Heart left ventricle (tissue), 16 donors: ENCODE results near the gene WDR48. TPM values are rescaled to one million over a fixed set of nuclear protein-coding genes. Genes with fewer than 3 reads are reported as not detected.

Source experiments
- ATAC-seq, 4 donors: fragments of 200-7000 bp; cut with Tn5 transposase; one replicate each; pipeline ENCODE4 v1.9.1; 2020 to 2022; ENCODE audit warnings: moderate library complexity in 4 of 4, mild to moderate bottlenecking in 3 of 4, moderate number of reproducible peaks in 1 of 4
- DNase-seq, 5 donors: peaks; one replicate each; pipeline ENCODE4 v3.0.0-alpha.2; 2020
- H3K27ac ChIP-seq, 12 donors: fragments of 200-600 bp; sonication (generic) in 4 of 12; one replicate each; pipeline versions ENCODE4 v1.5.0 to v1.8.0; 2016 to 2022; ENCODE audit warnings: mild to moderate bottlenecking in 2 of 12
- H3K27me3 ChIP-seq, 9 donors: fragments of 200-600 bp; sonication (generic) in 2 of 9; one replicate each; pipeline versions ENCODE4 v1.5.1 to v1.8.0; 2016 to 2022; ENCODE audit warnings: mild to moderate bottlenecking in 3 of 9
- H3K36me3 ChIP-seq, 9 donors: fragments of 200-600 bp; sonication (generic) in 2 of 9; one replicate each; pipeline versions ENCODE4 v1.5.0 to v1.8.0; 2018 to 2022; ENCODE audit warnings: mild to moderate bottlenecking in 2 of 9
- H3K4me1 ChIP-seq, 12 donors: fragments of 200-600 bp; sonication (generic) in 4 of 12; one replicate each; pipeline versions ENCODE4 v1.5.0 to v1.8.0; 2016 to 2022; ENCODE audit warnings: mild to moderate bottlenecking in 3 of 12
- H3K4me3 ChIP-seq, 12 donors: fragments of 200-600 bp; sonication (generic) in 4 of 12; one replicate each; pipeline versions ENCODE4 v1.5.0 to v1.8.0; 2017 to 2022; ENCODE audit warnings: mild to moderate bottlenecking in 9 of 12, moderate library complexity in 4 of 12
- H3K9me3 ChIP-seq, 12 donors: fragments of 200-600 bp; sonication (generic) in 4 of 12; one replicate each; pipeline versions ENCODE4 v1.5.0 to v1.8.0; 2016 to 2022; ENCODE audit warnings: mild to moderate bottlenecking in 1 of 12
- CTCF ChIP-seq, 12 donors: fragments of 200-600 bp; sonication (generic) in 4 of 12; IDR thresholded peaks; one replicate each; pipeline versions ENCODE4 v1.5.0 to v1.8.0; 2018 to 2022; ENCODE audit warnings: antibody characterized with exemption in 12 of 12, mild to moderate bottlenecking in 5 of 12
- POLR2A ChIP-seq, 2 donors: fragments of 450-650 bp; IDR thresholded peaks; one replicate each; pipeline ENCODE4 v1.6.1; 2017; ENCODE audit warnings: antibody characterized with exemption in 2 of 2, mild to moderate bottlenecking in 2 of 2, moderate library complexity in 2 of 2
- WGBS, 4 donors: extraction: QIAGEN DNeasy Blood & Tissue Kit in 2 of 4; methylation state at CpG; one replicate each; pipeline versions ENCODE4 v1.1.5 to v1.1.7; 2013 to 2018; 5-methylcytosine and 5-hydroxymethylcytosine counted together
- intact Hi-C, 10 donors: fragments of 100-400 bp; cut with DNase I; formaldehyde crosslinking; loops; one replicate each; pipeline versions ENCODE4 v1.11.1 to v1.14.2; 2022
- polyA plus RNA-seq, 2 donors: library from polyadenylated mRNA; stranded (reverse); fragments of 200-250 nt; gene quantifications; one replicate each; pipeline ENCODE4 v1.2.3, GENCODE V29; 2013
- total RNA-seq, 9 donors: library from RNA; depleted of rRNA in 2 of 9; stranded (reverse); fragments of >200 nt in 2 of 9; fragmentation: NEBNext Ultra II Directional in 3 of 9; extraction: Animal tissue kit (Norgen Biotek cat#: 25700) in 3 of 9; gene quantifications; one replicate each; pipeline versions ENCODE4 v1.1.0 to v1.2.4, GENCODE V29; 2016 to 2023
- donor health status: ischemic (EF 13 %, LVEDD 7.1; RV severe dilation, severe dysfunction).
- donor health status: healthy with polysubstance abuse.
- donor health status: DM: no; HTN: yes; CAD: no.
- donor health status: DM: no; HTN: no; CAD: no.
- donor health status: ischemic (EF 25% LVEDD 6.9; RV normal size, moderate dysfunction).
- donor health status: ischemic (EF 25% LVEDD 5.7; RV mildly dilated, moderate dysfunction).
- donor health status: healthy.
- donor health status: DM: yes; HTN: yes; CAD: no.
- donor health status: ischemic (EF 35%, LVEDD 5.7; RV mildly dilated, moderate dysfunction).
- donor health status: nonischemic (EF 11% LVEDD 7.7; RV severe dilation, severe dysfunction).
- donor health status: DM: yes; HTN: yes; CAD: no.
- donor health status: PGD.
- donor health status: ischemic (EF 29% LVEDD 5.4; RV normal size, mild dysfunction).
- donor health status: nonischemic (EF 23%, LVEDD 6.1; RV moderate dilation, normal function).

Gene WDR48
- total and polyA plus RNA-seq, 11 donors, result 8.0 to 35.4 (median 22.5) TPM

- ATAC-seq, result no peak
- Histone ChIP-seq H3K4me1 (peaks cover 0 to 15% (median 6%) of the 10 kb centered on the region in 12 donors), H3K27me3 (no peaks in the 10 kb centered on the region), H3K27ac (no peak overlapping the region), H3K36me3 (peaks cover 0 to 13% (median 0%) of the 10 kb centered on the region in 9 donors), H3K4me3 (no peak overlapping the region), H3K9me3 (no peaks in the 10 kb centered on the region)
- 92 to 100% (median 93%) methylated on average over 2 of the region's 2 CpGs for WGBS, 4 donors
- TF ChIP-seq CTCF (IDR thresholded peaks at IDR 0.05) (no peak), POLR2A (IDR thresholded peaks at IDR 0.05) (no peak)
- no peak for DNase-seq
- intact Hi-C loops, result loop anchor here in 1 of 10 donors (10.0 kb wide), 1 partner anchor 272 kb away; the partner anchor contains the start of gene SLC25A38
These were observed 60.7 kb downstream of the WDR48 start for GRCh38 chr3:39112535-39112934.

DNA sequence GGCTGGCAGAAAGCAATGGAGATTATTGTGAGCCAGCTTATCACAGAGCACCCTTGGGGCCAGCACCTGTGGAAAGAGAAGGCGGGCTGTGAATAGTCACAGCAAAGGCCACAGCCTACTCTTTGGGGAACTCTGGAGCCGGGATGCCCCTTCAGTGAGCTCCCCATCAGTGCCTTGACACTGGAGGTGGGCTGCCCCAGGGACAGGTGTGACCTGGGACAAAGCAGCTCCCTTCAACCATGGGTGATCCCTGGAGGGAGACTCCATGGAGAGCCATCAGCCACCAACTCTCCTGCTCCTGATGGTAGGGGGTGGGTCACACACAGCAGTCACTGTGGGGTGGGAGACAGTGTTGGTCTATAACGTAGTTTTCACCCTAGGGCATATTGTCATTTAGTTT is 61.5 kb downstream of the WDR48 start:
- ATAC-seq (no peak), DNase-seq (no peak)
- TF ChIP-seq CTCF (IDR thresholded peaks at IDR 0.05), result no peak
- no peak for TF ChIP-seq POLR2A (IDR thresholded peaks at IDR 0.05)
- Histone ChIP-seq H3K27ac (no peak overlapping the region), H3K36me3 (peaks cover 0 to 20% (median 0%) of the 10 kb centered on the region in 9 donors), H3K9me3 (no peaks in the 10 kb centered on the region), H3K4me1 (peaks cover 0 to 8% (median 2%) of the 10 kb centered on the region in 12 donors), H3K4me3 (no peak overlapping the region), H3K27me3 (no peaks in the 10 kb centered on the region)
- 66 to 96% (median 89%) methylated on average over 3 of the region's 3 CpGs for WGBS, 4 donors
- intact Hi-C loops, result loop anchor here in 1 of 10 donors (10.0 kb wide), 1 partner anchor 272 kb away; the partner anchor contains the start of gene SLC25A38

GRCh38 chr3:39114456-39114855 is 62.6 kb downstream of the WDR48 start:
- ATAC-seq (no peak), DNase-seq (no peak)
- no peaks in the 10 kb centered on the region for H3K9me3 ChIP-seq
- TF ChIP-seq POLR2A (IDR thresholded peaks at IDR 0.05) (no peak), CTCF (IDR thresholded peaks at IDR 0.05) (no peak)
- H3K27me3 ChIP-seq, result no peaks in the 10 kb centered on the region
- intact Hi-C loops, result loop anchor here in 1 of 10 donors (10.0 kb wide), 1 partner anchor 270 kb away; the partner anchor contains the start of gene SLC25A38
- WGBS, 4 donors, result 81 to 91% (median 87%) methylated on average over 5 of the region's 5 CpGs
- H3K4me3 ChIP-seq, result no peak overlapping the region
- peaks cover 0 to 5% (median 0%) of the 10 kb centered on the region in 12 donors for H3K4me1 ChIP-seq
- H3K36me3 ChIP-seq, result peaks cover 0 to 30% (median 0%) of the 10 kb centered on the region in 9 donors
- no peak overlapping the region for H3K27ac ChIP-seq

- TF ChIP-seq POLR2A (IDR thresholded peaks at IDR 0.05), result no peak
- no peak for TF ChIP-seq CTCF (IDR thresholded peaks at IDR 0.05)
- no peak for ATAC-seq
- H3K27me3 ChIP-seq, result no peaks in the 10 kb centered on the region
- H3K27ac ChIP-seq, result no peak overlapping the region
- 90 to 97% (median 94%) methylated on average over 3 of the region's 3 CpGs for WGBS, 4 donors
- H3K9me3 ChIP-seq, result no peaks in the 10 kb centered on the region
- intact Hi-C loops, result loop anchor here in 1 of 10 donors (10.0 kb wide), 1 partner anchor 269 kb away; the partner anchor contains the start of gene SLC25A38
- DNase-seq, result no peak
- no peak overlapping the region for H3K4me3 ChIP-seq
- H3K36me3 ChIP-seq, result peaks cover 0 to 43% (median 0%) of the 10 kb centered on the region in 9 donors
- peaks cover 0 to 5% (median 0%) of the 10 kb centered on the region in 12 donors for H3K4me1 ChIP-seq
These were observed 64.1 kb downstream of the WDR48 start for GRCh38 chr3:39115870-39116269.
